Activated T-helper 2 cell treated with anti-CD3 and anti-CD28 coated beads, Interferon-gamma antibody, Interleukin-2, Interleukin-4, amounts not matched to agents 10 μg/mL and 5 μg/mL and 100 μg/mL, durations not matched to agents 14 hours and 24 hours and 36 hours (primary cell): ENCODE data around the gene UHRF2. TPM values are rescaled to one million over a fixed set of nuclear protein-coding genes. Genes with fewer than 3 reads are reported as not detected.

Experiments
- DNase-seq: peaks from one replicate; pipeline ENCODE4 v3.0.0; 2021; ENCODE audit warnings: low spot score
- H3K27ac Mint-ChIP-seq: one replicate; pipeline ENCODE4 v1.8.0; 2021; ENCODE audit warnings: mixed read lengths
- H3K27me3 Mint-ChIP-seq: one replicate; pipeline ENCODE4 v1.8.0; 2021; ENCODE audit warnings: low read depth, mixed read lengths
- H3K36me3 Mint-ChIP-seq: one replicate; pipeline ENCODE4 v1.8.0; 2021; ENCODE audit warnings: low read depth, mixed read lengths
- H3K4me1 Mint-ChIP-seq: one replicate; pipeline ENCODE4 v1.8.0; 2021; ENCODE audit warnings: low read depth, mixed read lengths
- H3K4me3 Mint-ChIP-seq: one replicate; pipeline ENCODE4 v1.8.0; 2021; ENCODE audit warnings: low read depth, mild to moderate bottlenecking, moderate library complexity, mixed read lengths
- H3K9me3 Mint-ChIP-seq: one replicate; pipeline ENCODE4 v1.8.0; 2021; ENCODE audit warnings: mixed read lengths
- intact Hi-C: fragments of 100-400 bp; cut with micrococcal nuclease; formaldehyde crosslinking; loops from one replicate; pipeline ENCODE4 v1.15.1; 2023
- total RNA-seq: library from RNA; stranded (reverse); gene quantifications from 2 replicates; pipeline ENCODE4 v1.2.3, GENCODE V29; 2022

Gene UHRF2
- total RNA-seq, 1 donor from 2014 or later = 79.7 TPM

DNA sequence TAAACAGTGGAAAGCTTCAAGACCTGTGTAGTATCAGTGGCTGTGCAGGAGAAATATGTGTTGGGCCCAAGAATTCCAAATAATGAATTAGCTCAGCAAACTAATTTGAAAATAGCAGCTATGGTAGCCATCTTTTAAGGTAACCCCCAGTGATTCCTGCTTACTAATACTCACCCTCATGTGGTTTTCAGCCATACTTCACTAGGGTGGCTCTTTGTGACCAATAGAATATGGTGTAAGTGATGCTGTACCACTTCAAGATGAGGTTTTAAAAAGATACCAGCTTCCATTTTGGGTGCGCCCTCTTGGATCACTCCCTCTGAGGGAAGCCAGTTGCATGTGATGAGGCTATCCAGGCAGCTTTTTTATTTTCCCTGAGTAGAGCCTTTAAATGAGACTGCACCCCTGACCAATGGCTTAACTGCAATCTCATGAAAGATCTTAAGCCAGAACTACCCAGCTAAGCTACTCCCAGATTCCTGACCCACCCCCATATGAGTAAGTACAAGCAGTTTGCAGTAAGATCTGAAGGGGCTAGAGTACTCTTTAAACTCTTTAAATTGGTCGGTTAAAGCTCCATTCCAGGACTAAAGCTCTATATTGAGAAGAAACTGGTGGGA, 58.3 kb downstream of the UHRF2 start:
- H3K27ac Mint-ChIP-seq = no peak overlapping the region
- H3K9me3 Mint-ChIP-seq = no peaks in the 10 kb centered on the region
- DNase-seq = no peak
- H3K27me3 Mint-ChIP-seq = no peaks in the 10 kb centered on the region
- H3K4me3 Mint-ChIP-seq = no peak overlapping the region
- intact Hi-C loops = no loop called here
- H3K36me3 Mint-ChIP-seq = peaks cover 43% of the 10 kb centered on the region
- peaks cover 16% of the 10 kb centered on the region for H3K4me1 Mint-ChIP-seq

DNA sequence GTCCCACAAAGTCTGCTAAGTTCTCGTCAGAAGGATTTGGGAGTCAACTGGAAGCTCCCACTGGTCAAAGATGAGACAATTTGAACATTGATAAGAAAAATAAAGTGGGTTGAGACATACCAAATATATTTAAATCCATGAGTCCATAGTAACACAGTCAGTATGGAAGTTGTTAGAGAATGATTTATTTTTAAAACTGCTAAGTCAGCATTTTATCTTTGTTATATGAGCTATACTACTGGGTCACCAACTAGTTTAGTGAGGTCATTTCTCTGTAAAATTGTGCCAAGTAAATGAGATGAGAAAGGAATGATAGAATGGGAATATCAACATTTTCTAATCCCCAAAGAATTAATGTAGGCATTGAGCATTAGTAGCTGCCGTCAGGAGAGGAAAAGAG, 60.2 kb downstream of the UHRF2 start:
- DNase-seq = no peak
- Mint-ChIP-seq H3K4me3 (no peak overlapping the region), H3K27me3 (no peaks in the 10 kb centered on the region), H3K9me3 (no peaks in the 10 kb centered on the region), H3K27ac (no peak overlapping the region), H3K36me3 (peaks cover 29% of the 10 kb centered on the region), H3K4me1 (peaks cover 11% of the 10 kb centered on the region)
- intact Hi-C loops = no loop called here

DNA sequence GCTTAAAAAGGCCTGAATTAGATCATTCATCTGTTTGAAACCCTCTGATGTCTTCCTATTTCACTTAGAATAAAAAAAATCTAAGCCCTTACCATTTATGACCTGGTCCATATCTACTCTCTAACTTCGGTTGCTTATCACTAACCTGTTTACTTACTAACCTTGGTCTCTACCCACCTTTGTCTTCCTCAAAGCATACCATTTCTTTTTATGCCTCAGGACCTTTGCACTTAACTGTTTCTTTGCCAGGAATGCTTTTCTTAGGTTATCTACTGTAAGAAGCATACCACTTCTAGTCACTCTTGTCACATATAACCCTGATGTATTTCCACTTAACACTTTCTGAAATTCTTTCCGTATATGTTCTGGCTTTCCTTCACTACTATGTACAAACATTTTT, 67.0 kb downstream of the UHRF2 start:
- intact Hi-C loops = no loop called here
- DNase-seq = no peak
- no peaks in the 10 kb centered on the region for H3K27me3 Mint-ChIP-seq
- H3K9me3 Mint-ChIP-seq = no peaks in the 10 kb centered on the region
- no peaks in the 10 kb centered on the region for H3K4me1 Mint-ChIP-seq
- H3K27ac Mint-ChIP-seq = no peak overlapping the region
- H3K36me3 Mint-ChIP-seq = peaks cover 29% of the 10 kb centered on the region
- no peak overlapping the region for H3K4me3 Mint-ChIP-seq

DNA sequence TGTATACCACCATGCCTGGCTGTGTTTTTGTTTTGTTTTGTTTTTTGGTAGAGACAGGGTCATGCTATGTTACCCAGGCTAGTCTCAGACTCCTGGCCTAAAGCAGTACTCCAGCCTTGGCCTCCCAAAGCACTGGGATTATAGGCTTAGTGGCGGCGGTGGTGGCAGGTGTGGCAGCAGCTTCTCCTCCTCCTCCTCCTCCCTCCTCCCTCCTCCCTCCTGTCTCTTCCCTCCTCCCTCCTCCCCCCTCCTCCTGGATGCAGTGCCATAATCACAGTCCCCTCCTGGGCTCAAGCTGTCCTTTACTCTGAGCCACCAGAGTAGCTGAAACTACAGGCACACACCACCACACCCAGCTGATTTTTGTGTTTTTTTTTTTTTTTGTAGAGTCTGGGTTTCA, 71.2 kb downstream of the UHRF2 start:
- intact Hi-C loops = no loop called here
- DNase-seq = no peak
- H3K27me3 Mint-ChIP-seq = no peaks in the 10 kb centered on the region
- H3K36me3 Mint-ChIP-seq = peaks cover 44% of the 10 kb centered on the region
- no peaks in the 10 kb centered on the region for H3K4me1 Mint-ChIP-seq
- no peak overlapping the region for H3K4me3 Mint-ChIP-seq
- H3K27ac Mint-ChIP-seq = no peak overlapping the region
- H3K9me3 Mint-ChIP-seq = no peaks in the 10 kb centered on the region

DNA sequence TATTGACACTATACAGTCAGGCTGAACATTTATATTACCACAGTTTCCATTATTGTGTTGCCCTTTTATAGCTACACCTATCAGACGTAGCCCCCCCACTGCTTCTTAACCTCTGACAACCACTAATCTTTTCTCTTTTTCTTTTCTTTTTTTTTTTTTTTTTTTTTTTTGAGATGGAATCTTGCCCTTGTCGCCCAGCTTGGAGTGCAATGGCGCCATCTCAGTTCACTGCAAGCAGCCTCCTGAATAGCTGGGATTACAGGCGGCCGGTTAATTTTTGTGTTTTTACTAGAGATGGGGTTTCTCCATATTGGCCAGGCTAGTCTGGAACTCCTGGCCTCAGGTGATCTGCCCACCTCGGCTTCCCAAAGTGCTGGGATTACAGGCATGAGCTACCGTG, 75.4 kb downstream of the UHRF2 start:
- Mint-ChIP-seq H3K27me3 (no peaks in the 10 kb centered on the region), H3K4me3 (no peak overlapping the region), H3K9me3 (no peaks in the 10 kb centered on the region), H3K36me3 (peaks cover 60% of the 10 kb centered on the region), H3K27ac (no peak overlapping the region), H3K4me1 (peaks cover 5% of the 10 kb centered on the region)
- intact Hi-C loops = no loop called here
- DNase-seq = no peak

DNA sequence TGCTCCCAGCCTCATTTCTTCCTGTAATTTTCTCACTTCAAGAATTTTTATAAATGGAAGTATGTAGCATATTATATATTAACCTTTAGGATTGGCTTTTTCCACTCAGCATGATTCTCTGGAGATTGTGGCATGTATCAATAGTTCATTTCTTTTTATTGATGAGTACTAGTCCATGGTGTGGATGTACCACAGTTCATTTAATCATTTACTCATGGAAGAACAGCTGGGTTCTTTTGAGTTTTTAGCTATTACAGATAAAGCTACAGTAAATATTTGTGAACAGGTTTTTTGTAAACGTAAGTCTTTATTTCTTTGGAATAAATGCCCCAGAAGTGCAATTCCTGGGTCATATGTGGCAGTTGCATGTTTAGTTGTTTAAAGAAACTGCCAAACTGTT, 76.1 kb downstream of the UHRF2 start:
- H3K4me1 Mint-ChIP-seq = peaks cover 8% of the 10 kb centered on the region
- peaks cover 59% of the 10 kb centered on the region for H3K36me3 Mint-ChIP-seq
- H3K9me3 Mint-ChIP-seq = no peaks in the 10 kb centered on the region
- DNase-seq = no peak
- no peak overlapping the region for H3K4me3 Mint-ChIP-seq
- no peaks in the 10 kb centered on the region for H3K27me3 Mint-ChIP-seq
- intact Hi-C loops = no loop called here
- H3K27ac Mint-ChIP-seq = no peak overlapping the region

DNA sequence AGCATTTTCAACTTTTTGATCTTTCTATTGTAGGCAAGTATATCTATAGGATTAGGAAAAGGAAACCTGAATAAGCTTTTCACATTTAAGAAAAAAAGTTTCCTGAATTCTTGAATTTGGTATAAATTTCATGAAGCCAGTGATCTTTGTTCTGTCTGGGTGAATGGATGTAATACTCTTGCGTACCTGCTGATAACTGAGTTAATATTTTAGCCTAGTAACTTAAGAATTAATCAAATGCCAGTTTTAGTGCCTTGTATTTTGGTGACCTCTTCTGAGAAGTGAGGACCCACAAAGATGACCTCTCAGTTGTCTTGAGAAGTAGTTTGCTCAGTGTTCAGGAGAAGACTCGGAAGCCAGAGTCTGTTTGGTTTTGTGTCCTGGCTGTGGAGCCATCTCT, 77.9 kb downstream of the UHRF2 start:
- no peak for DNase-seq
- peaks cover 13% of the 10 kb centered on the region for H3K4me1 Mint-ChIP-seq
- no peak overlapping the region for H3K27ac Mint-ChIP-seq
- peaks cover 58% of the 10 kb centered on the region for H3K36me3 Mint-ChIP-seq
- H3K9me3 Mint-ChIP-seq = no peaks in the 10 kb centered on the region
- no peak overlapping the region for H3K4me3 Mint-ChIP-seq
- intact Hi-C loops = no loop called here
- H3K27me3 Mint-ChIP-seq = no peaks in the 10 kb centered on the region

DNA sequence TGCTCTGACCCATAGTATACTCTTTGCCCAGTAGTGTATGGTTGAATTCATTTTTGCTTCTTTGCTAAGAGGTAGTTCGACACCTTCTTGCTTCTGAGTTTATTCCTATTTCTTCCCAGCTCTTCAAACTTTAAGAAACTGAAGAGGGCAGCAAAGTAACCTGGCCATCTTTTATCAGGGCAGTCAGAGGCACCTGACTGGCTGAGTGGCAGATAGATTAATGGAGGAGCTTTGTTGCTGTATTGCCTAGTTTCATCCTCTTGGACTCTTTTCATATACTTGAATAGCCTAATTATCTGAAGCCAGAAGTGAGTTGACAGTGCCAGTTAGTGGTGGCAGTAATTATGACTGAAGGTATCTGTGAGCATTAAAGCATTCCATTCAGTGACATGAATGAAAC, 82.5 kb downstream of the UHRF2 start:
- peaks cover 16% of the 10 kb centered on the region for H3K4me1 Mint-ChIP-seq
- DNase-seq = no peak
- intact Hi-C loops = loop anchor here (5.0 kb wide), 1 partner anchor 78 kb away; no protein-coding TSS in a partner anchor
- H3K4me3 Mint-ChIP-seq = no peak overlapping the region
- no peak overlapping the region for H3K27ac Mint-ChIP-seq
- H3K27me3 Mint-ChIP-seq = no peaks in the 10 kb centered on the region
- peaks cover 68% of the 10 kb centered on the region for H3K36me3 Mint-ChIP-seq
- no peaks in the 10 kb centered on the region for H3K9me3 Mint-ChIP-seq

DNA sequence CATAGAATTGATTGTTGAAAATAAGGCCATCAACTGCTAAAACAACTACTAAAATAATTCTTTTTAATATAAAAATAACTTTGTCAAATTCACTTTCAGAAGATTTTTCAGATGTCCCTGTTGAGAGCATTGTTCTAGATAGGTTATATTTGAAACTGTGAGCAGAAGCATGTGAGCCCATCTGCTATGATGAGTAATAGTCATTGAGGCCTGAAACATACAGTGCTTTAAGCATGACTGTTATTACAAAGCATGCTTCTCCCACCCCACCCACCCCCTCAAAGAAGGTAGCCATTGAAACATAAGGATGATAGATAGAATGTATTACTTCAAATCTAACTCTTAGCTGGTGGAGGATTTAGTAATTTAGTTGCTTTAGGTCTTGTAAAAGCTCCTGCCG, 86.0 kb downstream of the UHRF2 start:
- H3K36me3 Mint-ChIP-seq = peaks cover 67% of the 10 kb centered on the region
- no peak overlapping the region for H3K27ac Mint-ChIP-seq
- DNase-seq = no peak
- H3K4me3 Mint-ChIP-seq = no peak overlapping the region
- H3K9me3 Mint-ChIP-seq = no peaks in the 10 kb centered on the region
- H3K4me1 Mint-ChIP-seq = peaks cover 8% of the 10 kb centered on the region
- H3K27me3 Mint-ChIP-seq = no peaks in the 10 kb centered on the region
- intact Hi-C loops = loop anchor here (5.0 kb wide), 1 partner anchor 82 kb away; no protein-coding TSS in a partner anchor

DNA sequence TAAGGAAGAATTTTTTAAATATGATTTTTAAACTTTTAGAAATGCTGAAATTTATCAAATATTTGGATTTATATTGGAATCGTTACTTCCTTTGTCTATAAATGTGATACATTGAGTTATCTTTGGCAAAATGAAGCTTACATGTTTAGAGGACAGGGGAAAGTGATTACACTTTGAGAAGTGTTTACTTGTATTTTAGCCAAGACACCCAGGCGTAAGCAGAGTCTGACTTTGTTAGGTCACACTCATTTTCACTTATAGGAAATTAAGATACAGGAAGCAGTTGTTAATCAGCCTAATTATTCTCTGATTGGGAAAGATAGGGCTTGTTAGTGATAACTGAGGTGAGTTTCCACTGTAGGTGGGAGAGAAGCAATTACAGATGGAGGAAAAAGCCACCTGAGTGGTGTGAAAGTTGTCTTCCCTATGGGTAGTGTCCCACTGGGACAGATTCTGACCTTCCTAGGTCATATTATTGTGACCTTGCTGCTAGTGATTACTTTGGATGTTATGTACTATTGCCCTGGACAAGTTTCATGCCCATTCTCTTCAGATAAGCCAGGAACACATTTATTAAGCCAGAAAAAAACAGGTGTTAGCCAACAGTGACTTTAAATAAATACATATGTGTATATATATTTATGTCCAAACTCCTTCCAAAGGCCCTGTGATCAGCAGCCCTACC, 88.7 kb downstream of the UHRF2 start:
- Mint-ChIP-seq H3K9me3 (no peaks in the 10 kb centered on the region), H3K27ac (no peak overlapping the region), H3K4me3 (no peak overlapping the region), H3K4me1 (peaks cover 3% of the 10 kb centered on the region), H3K36me3 (peaks cover 80% of the 10 kb centered on the region), H3K27me3 (no peaks in the 10 kb centered on the region)
- DNase-seq = no peak
- intact Hi-C loops = no loop called here

DNA sequence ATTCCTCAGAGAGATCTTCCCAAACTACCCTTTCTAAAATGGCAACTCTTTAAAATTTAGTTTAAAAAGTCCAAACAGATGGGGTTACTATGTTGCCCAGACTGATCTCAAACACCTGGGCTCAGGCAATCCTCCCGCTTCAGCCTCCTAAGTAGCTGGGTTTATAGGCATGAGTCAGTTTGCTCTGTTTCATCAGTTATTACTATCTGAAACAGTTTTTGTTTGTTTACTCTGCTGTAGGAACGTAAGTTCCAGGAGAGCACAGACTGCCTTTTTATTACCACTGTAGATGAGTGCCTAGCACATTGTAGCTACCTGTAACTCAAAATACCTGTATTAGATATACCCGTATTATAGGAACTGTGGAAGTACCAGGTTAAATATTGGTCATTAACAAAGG, 89.4 kb downstream of the UHRF2 start:
- no peak for DNase-seq
- no peaks in the 10 kb centered on the region for H3K9me3 Mint-ChIP-seq
- H3K4me3 Mint-ChIP-seq = no peak overlapping the region
- H3K27ac Mint-ChIP-seq = no peak overlapping the region
- no peaks in the 10 kb centered on the region for H3K27me3 Mint-ChIP-seq
- H3K36me3 Mint-ChIP-seq = peaks cover 78% of the 10 kb centered on the region
- intact Hi-C loops = no loop called here
- H3K4me1 Mint-ChIP-seq = peaks cover 3% of the 10 kb centered on the region

DNA sequence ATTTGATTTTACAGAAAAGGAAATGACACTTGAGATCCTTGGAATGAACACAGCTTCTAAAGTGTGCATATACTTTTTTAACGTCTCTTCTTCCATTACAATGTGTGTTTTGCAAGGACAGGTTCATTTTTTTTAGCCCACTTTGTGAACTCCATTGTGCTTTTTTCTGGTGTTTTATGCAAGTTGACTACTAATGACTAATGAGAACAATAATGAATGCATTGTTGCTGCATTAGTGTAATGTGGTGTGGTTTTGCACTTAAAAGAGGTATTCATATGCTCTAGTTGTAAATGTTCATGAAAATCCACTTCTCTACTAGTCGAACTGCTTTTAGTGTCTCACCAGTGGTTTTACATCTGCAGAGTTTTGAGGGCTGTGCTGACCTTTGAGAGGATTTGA, 93.6 kb downstream of the UHRF2 start:
- H3K36me3 Mint-ChIP-seq = peaks cover 75% of the 10 kb centered on the region

DNA sequence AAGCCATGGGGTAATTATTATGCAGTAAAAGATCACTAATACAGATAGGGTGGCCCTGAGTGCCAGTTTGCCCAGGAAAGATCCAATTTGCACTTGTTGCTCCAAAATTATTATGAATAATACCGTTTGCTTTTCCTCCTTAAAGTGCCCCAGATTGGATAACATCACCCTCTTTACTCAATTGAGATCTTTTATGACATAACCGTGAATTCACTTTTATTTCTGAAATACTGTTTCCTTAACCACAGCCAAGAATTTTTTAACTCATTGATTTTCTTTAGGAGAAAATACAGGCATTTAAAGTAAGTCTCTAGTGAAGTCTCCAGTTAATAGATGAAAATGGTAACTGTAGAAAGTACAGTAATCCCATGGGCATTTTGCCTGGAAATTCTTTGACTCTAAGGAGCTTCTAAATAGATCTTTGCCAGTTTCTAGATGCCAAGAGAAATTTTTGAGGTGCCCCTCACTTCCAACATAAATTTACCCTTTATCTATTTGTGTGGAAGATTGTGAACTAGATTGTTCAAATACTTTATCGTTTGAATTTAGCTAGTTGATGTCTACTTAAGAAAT, 99.2 kb downstream of the UHRF2 start:
- H3K36me3 Mint-ChIP-seq = peaks cover 40% of the 10 kb centered on the region
- peaks cover 4% of the 10 kb centered on the region for H3K4me1 Mint-ChIP-seq
- no peak overlapping the region for H3K4me3 Mint-ChIP-seq
- H3K9me3 Mint-ChIP-seq = no peaks in the 10 kb centered on the region
- intact Hi-C loops = no loop called here
- H3K27me3 Mint-ChIP-seq = no peaks in the 10 kb centered on the region
- H3K27ac Mint-ChIP-seq = no peak overlapping the region
- DNase-seq = no peak

More for the DNA sequence above, 93.6 kb downstream of the UHRF2 start:
- Mint-ChIP-seq H3K27me3 (no peaks in the 10 kb centered on the region), H3K27ac (no peak overlapping the region), H3K4me3 (no peak overlapping the region), H3K4me1 (no peaks in the 10 kb centered on the region), H3K9me3 (no peaks in the 10 kb centered on the region)
- intact Hi-C loops = no loop called here
- DNase-seq = no peak
